Naive thymus-derived CD8-positive, alpha-beta T cell (primary cell): ENCODE measurements around the gene TICRR. TPM values are rescaled to one million over a fixed set of nuclear protein-coding genes. Genes with fewer than 3 reads are reported as not detected.

Source experiments
- ATAC-seq, 2 donors: fragments of 150-1000 bp; cut with Tn5 transposase in 1 of 2; sonication (Bioruptor Pico), chemical (Tn5 transposase) in 1 of 2; 1 replicate in 1 of 2; 2 replicates in 1 of 2; pipeline ENCODE4 v1.10.0; 2021; ENCODE audit warnings: mild to moderate bottlenecking in 2 of 2, moderate library complexity in 2 of 2
- POLR2A ChIA-PET: fragments of 350-600 bp; sonication (Branson Sonifier 250); formaldehyde crosslinking; loops from one replicate; lab custom pipeline; 2021; ENCODE audit warnings: antibody characterized with exemption; lab: Charles Lee
- DNase-seq, 10 donors: peaks; one replicate each; pipeline versions ENCODE4 v3.0.0 to v3.0.0-alpha.2; 2020 to 2022
- H3K27ac Mint-ChIP-seq, 10 donors: one replicate each; pipeline ENCODE4 v1.8.0; 2020 to 2022; ENCODE audit warnings: mild to moderate bottlenecking in 10 of 10, mixed read lengths in 10 of 10, moderate library complexity in 4 of 10, inconsistent platforms in 1 of 10
- H3K27me3 Mint-ChIP-seq, 5 donors: one replicate each; pipeline ENCODE4 v1.8.0; 2021 to 2022; ENCODE audit warnings: mixed read lengths in 5 of 5
- H3K36me3 Mint-ChIP-seq, 3 donors: one replicate each; pipeline ENCODE4 v1.8.0; 2020 to 2022; ENCODE audit warnings: mixed read lengths in 3 of 3, mild to moderate bottlenecking in 2 of 3, inconsistent platforms in 1 of 3
- H3K4me1 Mint-ChIP-seq, 4 donors: one replicate each; pipeline ENCODE4 v1.8.0; 2021 to 2022; ENCODE audit warnings: mixed read lengths in 4 of 4
- H3K4me3 Mint-ChIP-seq, 10 donors: one replicate each; pipeline ENCODE4 v1.8.0; 2020 to 2022; ENCODE audit warnings: mild to moderate bottlenecking in 10 of 10, mixed read lengths in 10 of 10, moderate library complexity in 6 of 10, inconsistent platforms in 1 of 10
- H3K9me3 Mint-ChIP-seq, 9 donors: one replicate each; pipeline ENCODE4 v1.8.0; 2020 to 2022; ENCODE audit warnings: mixed read lengths in 9 of 9, mild to moderate bottlenecking in 3 of 9, inconsistent platforms in 1 of 9, moderate library complexity in 1 of 9
- polyA plus RNA-seq, 3 donors: library from polyadenylated mRNA; unstranded; fragments of 300-500 nt; fragmentation: Illumina TruSeq; gene quantifications; one replicate each; pipeline ENCODE4 v1.2.3, GENCODE V29; 2021
- total RNA-seq, 8 experiments: library from RNA in 2 of 8; stranded (reverse) in 2 of 8; gene quantifications; one replicate each; pipeline ENCODE4 v1.2.3 and lab custom pipeline; 2021 to 2026

The TICRR gene
- total and polyA plus RNA-seq, 5 experiments from 2014 or later, result 0.05 to 0.16 TPM; not detected in 3

DNA sequence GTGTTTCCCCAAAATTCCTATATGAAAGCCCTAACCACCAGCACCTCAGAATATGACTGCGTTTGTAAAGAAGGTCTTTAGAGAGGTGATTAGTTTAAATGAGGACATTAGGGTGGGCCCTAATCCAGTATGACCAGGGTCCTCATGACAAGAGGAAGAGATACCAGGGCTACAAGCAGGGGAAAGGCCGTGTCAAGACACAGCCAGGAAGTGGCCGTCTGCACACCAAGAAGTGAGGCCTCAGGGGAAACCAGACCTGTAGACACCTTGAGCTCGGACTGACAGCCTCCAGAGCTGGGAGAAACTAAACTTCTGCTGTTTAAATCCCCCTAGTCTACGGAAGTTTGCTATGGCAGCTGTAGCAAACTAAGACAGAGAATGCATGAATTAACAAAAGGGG is 65.8 kb downstream of the TICRR start:
- H3K4me3 Mint-ChIP-seq, result no peak overlapping the region
- H3K36me3 Mint-ChIP-seq, result no peaks in the 10 kb centered on the region
- no peak for DNase-seq
- H3K27me3 Mint-ChIP-seq, result no peaks in the 10 kb centered on the region
- POLR2A ChIA-PET, result no interaction called here
- no peak overlapping the region for H3K27ac Mint-ChIP-seq
- no peaks in the 10 kb centered on the region for H3K4me1 Mint-ChIP-seq
- no peaks in the 10 kb centered on the region for H3K9me3 Mint-ChIP-seq
- ATAC-seq, result no peak

DNA sequence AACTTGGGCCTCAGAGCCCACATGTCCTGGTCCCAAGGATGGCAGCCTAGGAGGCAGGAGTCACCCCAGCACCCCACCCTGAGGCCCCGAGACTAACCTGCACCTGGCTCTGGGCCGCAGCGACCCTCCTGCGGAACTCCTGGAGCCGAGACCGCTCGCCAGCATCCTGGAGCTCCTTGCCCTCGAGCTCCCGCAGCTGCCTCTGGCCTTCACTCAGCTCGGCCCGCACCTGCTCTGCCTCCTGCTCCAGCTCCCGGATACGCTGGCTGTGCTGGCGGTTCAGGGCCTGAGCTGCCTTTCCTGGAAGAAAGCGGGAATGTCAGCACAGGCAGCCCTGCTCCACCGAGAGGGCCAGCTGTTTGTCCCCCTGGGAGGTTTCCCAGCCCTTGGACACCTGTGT is 66.8 kb downstream of the TICRR start:
- H3K27me3 Mint-ChIP-seq, result peaks cover 0 to under 1% (median 0%) of the 10 kb centered on the region in 5 donors
- DNase-seq, result no peak
- no peaks in the 10 kb centered on the region for H3K9me3 Mint-ChIP-seq
- H3K4me3 Mint-ChIP-seq, result no peak overlapping the region
- no peak overlapping the region for H3K27ac Mint-ChIP-seq
- ATAC-seq, result no peak
- no peaks in the 10 kb centered on the region for H3K36me3 Mint-ChIP-seq
- POLR2A ChIA-PET, result no interaction called here
- H3K4me1 Mint-ChIP-seq, result peaks cover 0 to 2% (median under 1%) of the 10 kb centered on the region in 4 donors

DNA sequence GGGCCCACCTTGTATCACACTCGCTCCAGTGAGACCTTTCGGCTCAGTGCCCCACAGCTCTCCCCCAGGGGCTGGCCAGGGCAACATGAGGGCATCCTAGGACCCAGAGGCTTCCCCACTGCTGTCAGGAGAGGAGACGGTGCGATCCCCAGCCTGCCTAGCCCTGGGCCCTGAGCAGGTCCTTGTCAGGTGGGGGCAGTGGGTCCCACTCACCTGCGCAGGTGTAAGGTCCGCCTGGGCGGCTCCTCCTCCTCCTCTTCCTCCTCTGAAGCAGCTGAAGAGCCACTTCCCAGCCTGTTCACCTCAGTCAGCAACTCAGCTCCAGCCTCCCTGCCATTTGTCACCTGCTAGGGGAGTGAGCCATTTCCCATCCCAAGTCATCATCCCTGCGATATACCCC is 70.4 kb downstream of the TICRR start:
- Mint-ChIP-seq H3K36me3 (no peaks in the 10 kb centered on the region), H3K27me3 (peaks cover 0 to 3% (median 0%) of the 10 kb centered on the region in 5 donors), H3K27ac (no peak overlapping the region), H3K4me1 (peaks cover 0 to 5% (median 3%) of the 10 kb centered on the region in 4 donors), H3K9me3 (no peaks in the 10 kb centered on the region), H3K4me3 (no peak overlapping the region)
- ATAC-seq (no peak), DNase-seq (no peak)
- POLR2A ChIA-PET, result no interaction called here

DNA sequence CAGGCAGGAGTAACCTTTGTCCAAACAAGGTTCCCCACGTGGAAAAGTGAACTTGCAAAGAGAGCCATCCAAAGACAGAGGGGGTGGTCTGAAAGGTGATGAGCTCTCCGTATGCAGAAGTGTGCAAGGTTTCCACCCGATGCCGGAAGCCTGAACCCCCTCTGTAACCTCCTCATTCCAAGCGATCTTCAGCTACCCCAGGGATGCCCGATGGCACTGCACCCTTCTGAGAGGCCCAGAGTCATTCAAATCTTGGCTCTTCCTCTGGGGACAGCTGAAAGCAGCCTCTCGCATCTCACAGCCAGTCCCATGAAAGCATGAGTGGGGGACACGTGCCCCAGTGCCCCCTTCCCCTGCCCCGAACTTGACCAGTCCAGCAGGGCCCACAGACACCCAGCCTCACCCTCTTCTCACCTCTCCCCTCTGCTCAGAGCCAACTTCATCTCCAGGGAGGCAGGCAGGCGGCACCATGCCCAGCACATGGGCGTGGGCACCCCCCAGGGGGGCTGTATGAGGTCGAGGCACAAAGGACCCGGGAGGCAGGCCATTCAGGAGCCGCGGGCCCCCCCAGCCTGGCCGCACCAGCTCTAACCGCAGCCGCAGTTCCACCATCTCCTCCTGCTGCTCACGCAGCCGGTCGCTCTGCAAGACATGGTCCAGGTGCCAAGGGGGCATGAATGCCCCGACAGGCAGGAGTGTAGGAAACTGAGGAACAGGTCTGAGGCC is 71.3 kb downstream of the TICRR start:
- Mint-ChIP-seq H3K36me3 (no peaks in the 10 kb centered on the region), H3K27ac (no peak overlapping the region), H3K4me3 (no peak overlapping the region), H3K27me3 (peaks cover 0 to 3% (median 0%) of the 10 kb centered on the region in 5 donors), H3K9me3 (no peaks in the 10 kb centered on the region), H3K4me1 (peaks cover 0 to 5% (median 3%) of the 10 kb centered on the region in 4 donors)
- ATAC-seq (no peak), DNase-seq (no peak)
- POLR2A ChIA-PET, result no interaction called here

DNA sequence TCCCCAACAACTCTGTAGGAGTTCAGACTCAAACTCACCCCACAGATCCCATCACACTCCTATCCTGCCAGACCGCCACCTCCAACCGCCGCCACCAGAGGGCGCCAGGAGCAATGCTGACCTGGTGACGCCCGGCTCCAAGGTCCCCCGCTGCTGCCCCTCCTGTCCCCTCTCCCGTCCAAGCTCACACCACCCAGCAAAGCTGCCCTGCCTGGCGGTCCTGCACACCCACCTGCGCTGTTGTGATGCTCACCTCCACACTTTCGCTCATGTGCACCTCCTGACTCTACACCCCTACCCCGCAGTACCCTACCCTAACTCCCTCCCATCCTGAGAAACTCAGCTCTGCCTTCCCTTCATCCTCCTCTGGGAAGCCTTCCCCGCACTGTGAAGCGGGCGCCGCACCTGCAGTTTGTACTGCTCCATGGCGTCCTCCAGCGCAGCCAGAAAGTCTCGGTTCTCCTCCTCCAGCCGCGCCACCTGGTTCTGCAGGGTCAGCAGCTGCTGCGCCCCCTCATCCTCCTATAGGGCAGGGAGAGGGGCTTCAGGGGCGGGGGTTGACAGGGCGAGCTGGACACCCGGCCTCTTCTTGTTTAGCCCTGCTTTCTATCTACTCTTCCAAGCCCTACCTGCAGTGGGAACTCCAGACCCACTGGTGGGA is 72.1 kb downstream of the TICRR start:
- POLR2A ChIA-PET, result no interaction called here
- Mint-ChIP-seq H3K27me3 (peaks cover 0 to 10% (median 6%) of the 10 kb centered on the region in 5 donors), H3K4me1 (peaks cover 0 to 5% (median 3%) of the 10 kb centered on the region in 4 donors), H3K9me3 (no peaks in the 10 kb centered on the region), H3K27ac (peak overlapping the region in 1 of 10 donors; percentile 29), H3K4me3 (no peak overlapping the region), H3K36me3 (no peaks in the 10 kb centered on the region)
- DNase-seq (peak in 8 of 10 donors; percentile 23 to 48 (median 34)), ATAC-seq (no peak)

DNA sequence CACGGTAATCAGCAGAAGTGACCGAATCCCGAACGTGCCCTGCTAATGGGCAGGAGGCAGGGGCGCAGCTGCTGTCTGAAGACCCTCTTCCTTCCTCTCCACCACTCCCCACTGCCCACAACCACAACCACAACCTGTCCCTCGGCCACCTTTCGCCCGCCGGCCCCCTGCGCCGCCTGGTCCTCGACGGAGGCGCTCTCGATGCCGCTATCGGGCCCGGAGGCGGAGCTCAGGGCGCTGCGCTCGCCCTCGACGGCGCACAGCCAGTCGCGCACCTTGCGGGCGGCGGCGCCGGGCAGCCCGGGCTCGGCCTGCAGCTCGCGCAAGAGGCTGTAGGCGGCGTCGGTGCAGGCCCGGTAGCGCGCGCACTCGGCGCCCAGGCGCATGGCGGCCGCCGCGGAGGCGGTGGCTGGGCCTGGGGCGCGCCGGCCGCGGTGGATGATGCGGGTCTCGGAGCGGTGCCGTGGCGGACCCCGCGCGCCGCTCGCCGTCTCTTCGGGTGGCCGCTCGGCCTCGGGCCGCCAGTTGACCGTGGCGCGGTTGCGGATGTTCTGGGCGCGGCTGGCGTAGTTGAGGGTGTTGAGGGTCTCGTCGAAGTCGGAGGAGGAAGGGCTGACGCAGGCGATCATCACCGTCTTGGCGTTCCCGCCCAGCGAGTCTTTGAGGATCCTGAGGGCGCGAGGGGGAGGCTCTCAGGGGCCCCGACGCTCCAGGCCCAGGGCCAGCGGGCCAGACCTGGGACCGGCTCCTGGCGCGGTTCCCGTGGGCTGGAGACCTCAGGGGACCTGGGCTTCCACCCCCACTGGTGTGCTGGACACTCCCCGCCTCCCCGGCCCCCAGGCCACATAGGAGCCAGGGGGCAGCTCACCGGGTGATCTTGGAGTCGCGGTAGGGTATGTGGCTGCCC is 73.1 kb downstream of the TICRR start:
- Mint-ChIP-seq H3K4me3 (peak overlapping the region in 1 of 10 donors; percentile 20), H3K27ac (no peak overlapping the region), H3K9me3 (no peaks in the 10 kb centered on the region), H3K27me3 (peaks cover 4 to 19% (median 12%) of the 10 kb centered on the region in 5 donors), H3K36me3 (no peaks in the 10 kb centered on the region), H3K4me1 (peaks cover 2 to 5% (median 3%) of the 10 kb centered on the region in 4 donors)
- ATAC-seq (no peak), DNase-seq (no peak)
- POLR2A ChIA-PET, result no interaction called here

DNA sequence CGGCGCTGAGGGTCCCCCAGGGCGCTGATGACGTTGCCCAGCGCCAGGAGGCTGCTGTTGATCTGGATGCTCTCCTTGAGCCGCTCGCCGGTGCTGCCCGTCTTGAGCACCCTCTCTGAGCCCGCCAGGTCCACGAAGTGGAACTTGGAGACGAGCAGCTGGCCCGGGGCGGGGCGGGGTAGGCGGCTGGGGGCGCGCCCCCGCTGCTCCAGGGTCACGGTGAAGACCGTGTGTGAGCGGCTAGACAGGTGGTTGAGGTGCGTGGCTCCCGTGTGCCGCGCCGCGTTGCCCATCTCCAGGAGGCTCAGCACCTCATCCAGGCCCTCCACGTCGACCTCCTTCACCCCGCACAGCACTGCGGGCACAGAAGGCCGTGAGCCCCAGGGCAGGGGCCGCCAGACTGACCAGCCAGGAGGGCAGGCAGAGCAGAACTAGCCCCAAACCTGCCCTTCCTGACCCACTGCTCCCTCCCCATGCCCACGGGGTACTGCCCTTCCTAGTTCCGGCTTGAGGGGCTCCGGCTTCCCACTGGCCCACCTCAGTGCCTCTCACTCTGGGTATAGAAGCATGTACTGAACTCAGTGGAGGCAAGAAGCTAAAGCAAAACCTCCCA is 73.8 kb downstream of the TICRR start:
- Mint-ChIP-seq H3K9me3 (no peaks in the 10 kb centered on the region), H3K4me3 (no peak overlapping the region), H3K27ac (no peak overlapping the region), H3K36me3 (no peaks in the 10 kb centered on the region), H3K4me1 (peaks cover 2 to 7% (median 3%) of the 10 kb centered on the region in 4 donors), H3K27me3 (peaks cover 6 to 26% (median 19%) of the 10 kb centered on the region in 5 donors)
- POLR2A ChIA-PET, result no interaction called here
- ATAC-seq (no peak), DNase-seq (no peak)

DNA sequence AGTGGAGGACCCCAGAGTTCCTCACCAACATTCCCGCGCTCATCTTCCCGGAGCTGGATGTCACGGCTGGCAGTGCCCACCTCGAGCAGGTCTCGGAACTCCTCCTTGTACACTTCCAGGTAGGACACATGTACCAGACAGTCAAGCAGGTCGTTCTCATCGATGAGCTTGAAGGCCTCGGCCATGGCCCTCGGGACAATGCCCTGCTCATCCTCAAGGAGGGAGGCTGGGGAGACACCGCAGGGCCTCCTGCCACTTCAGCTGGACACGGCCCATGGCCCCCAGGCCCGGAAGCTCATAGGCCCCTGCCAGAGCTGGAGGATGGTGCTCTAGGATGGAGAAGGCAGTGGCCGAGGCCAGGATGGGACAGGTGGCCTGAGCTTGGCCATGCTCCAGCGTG is 74.4 kb downstream of the TICRR start:
- Mint-ChIP-seq H3K36me3 (no peaks in the 10 kb centered on the region), H3K9me3 (no peaks in the 10 kb centered on the region), H3K4me3 (no peak overlapping the region), H3K4me1 (peaks cover 7 to 13% (median 8%) of the 10 kb centered on the region in 4 donors), H3K27ac (no peak overlapping the region), H3K27me3 (peaks cover 9 to 32% (median 25%) of the 10 kb centered on the region in 5 donors)
- ATAC-seq, result no peak
- POLR2A ChIA-PET, result no interaction called here
- DNase-seq, result no peak

DNA sequence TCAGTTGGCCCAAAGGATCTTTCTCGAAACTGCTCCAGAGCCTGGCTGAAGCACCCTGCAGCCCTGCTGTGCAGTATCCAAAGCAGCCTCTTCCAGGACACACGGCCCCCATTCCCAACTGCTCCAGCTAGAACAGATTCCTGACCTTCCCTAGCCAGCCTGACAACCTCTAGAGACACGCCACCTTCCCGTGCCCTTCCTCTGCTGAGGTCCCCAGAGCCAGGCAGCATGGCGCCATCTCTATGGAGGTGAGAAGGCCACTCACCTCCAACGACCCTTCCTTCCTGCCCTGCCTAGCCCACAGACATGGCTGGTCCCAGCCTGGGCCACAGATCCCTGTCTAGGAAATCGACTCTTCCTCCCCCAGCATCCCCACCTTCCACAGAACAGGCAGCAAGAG is 76.9 kb downstream of the TICRR start:
- DNase-seq (no peak), ATAC-seq (no peak)
- Mint-ChIP-seq H3K27me3 (peaks cover 15 to 47% (median 29%) of the 10 kb centered on the region in 5 donors), H3K4me3 (peak overlapping the region in 1 of 10 donors; percentile 51), H3K36me3 (no peaks in the 10 kb centered on the region), H3K9me3 (no peaks in the 10 kb centered on the region), H3K27ac (no peak overlapping the region), H3K4me1 (peaks cover 9 to 20% (median 16%) of the 10 kb centered on the region in 4 donors)
- POLR2A ChIA-PET, result no interaction called here

DNA sequence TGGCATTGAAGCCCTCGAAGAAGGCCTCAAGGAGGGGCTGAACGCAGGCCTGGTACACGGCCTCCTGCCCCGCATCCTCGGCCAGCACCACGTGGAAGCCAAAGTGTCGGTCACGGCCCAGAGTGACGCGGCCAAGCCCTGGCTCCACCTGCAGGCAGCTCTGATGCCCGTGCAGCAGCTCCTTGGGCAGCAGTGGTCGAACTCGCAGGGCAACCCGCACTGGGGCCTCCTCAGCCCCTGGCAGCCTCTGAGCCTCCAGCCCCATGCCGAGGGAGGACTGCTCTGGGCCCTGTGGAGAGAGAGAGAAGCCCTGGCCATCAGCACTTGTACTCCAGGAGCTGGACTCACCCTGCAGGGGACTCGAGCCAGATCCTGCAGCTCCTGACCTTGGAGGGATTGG is 77.4 kb downstream of the TICRR start:
- Mint-ChIP-seq H3K9me3 (no peaks in the 10 kb centered on the region), H3K36me3 (no peaks in the 10 kb centered on the region), H3K4me3 (no peak overlapping the region), H3K27ac (no peak overlapping the region), H3K27me3 (peaks cover 15 to 47% (median 28%) of the 10 kb centered on the region in 5 donors), H3K4me1 (peaks cover 7 to 17% (median 15%) of the 10 kb centered on the region in 4 donors)
- POLR2A ChIA-PET, result no interaction called here
- ATAC-seq (no peak), DNase-seq (no peak)

DNA sequence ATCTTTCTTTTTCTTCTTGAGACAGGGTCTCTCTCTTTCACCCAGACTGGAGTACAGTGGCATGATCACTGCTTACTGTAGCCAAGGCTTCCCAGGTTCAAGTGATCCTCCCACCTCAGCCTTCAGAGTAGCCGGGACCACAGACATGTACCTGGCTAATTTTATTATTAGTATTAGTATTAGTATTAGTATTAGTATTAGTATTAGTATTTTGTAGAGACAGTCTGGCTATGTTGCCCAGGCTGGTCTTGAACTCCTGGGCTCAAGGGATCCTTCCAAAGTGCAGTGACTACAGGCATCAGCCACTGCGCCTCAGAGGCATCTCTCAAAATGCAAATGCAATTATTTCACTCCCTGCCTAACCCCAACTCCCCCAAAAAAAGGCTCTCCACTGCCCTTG is 78.3 kb downstream of the TICRR start:
- peak overlapping the region in 2 of 10 donors; percentile 45 to 50 for H3K4me3 Mint-ChIP-seq
- peaks cover 16 to 47% (median 28%) of the 10 kb centered on the region in 5 donors for H3K27me3 Mint-ChIP-seq
- peaks cover 7 to 17% (median 15%) of the 10 kb centered on the region in 4 donors for H3K4me1 Mint-ChIP-seq
- POLR2A ChIA-PET, result no interaction called here
- DNase-seq, result no peak
- no peak overlapping the region for H3K27ac Mint-ChIP-seq
- ATAC-seq, result no peak
- no peaks in the 10 kb centered on the region for H3K36me3 Mint-ChIP-seq
- H3K9me3 Mint-ChIP-seq, result no peaks in the 10 kb centered on the region

DNA sequence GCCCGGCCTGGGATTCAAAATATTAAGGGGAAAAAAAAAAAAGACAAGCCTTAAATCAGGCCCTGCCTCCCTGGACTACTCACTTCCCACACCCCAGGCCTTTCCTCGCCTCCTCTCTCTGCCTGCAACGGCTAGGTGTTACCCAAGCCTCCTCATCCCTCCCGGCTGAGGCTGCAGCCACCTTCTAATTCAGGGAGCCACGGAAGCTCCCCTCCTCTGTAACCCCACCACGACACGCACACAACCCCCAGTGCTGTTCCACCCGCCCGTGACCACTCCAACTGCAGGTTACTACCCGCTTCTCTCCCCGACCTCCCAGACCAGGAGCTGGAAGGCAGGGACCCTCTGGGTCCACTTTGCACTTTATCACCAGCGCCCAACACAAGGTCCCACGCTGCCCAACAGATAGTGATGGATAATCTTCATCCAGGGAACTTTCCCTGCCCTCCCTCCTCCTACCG is 79.1 kb downstream of the TICRR start:
- Mint-ChIP-seq H3K4me3 (peak overlapping the region; percentile 35 to 84 (median 72)), H3K9me3 (no peaks in the 10 kb centered on the region), H3K27ac (peak overlapping the region in 2 of 10 donors; percentile 31 to 62), H3K4me1 (peaks cover 7 to 17% (median 15%) of the 10 kb centered on the region in 4 donors), H3K36me3 (no peaks in the 10 kb centered on the region), H3K27me3 (peaks cover 18 to 52% (median 30%) of the 10 kb centered on the region in 5 donors)
- no peak for ATAC-seq
- DNase-seq, result no peak
- POLR2A ChIA-PET, result no interaction called here
